ENCODE measurements around the gene CEACAM19.

CEACAM19 gene

GRCh38 chr19:44726465-44726864 lies 55.2 kb downstream of the CEACAM19 start:
- no peak overlapping the region for H3K4me3 ChIP-seq (ENCODE audit: low read length)
- no peak for TF ChIP-seq ZNF274 (IDR thresholded peaks at IDR 0.05; ENCODE audit: low read depth, low read length)

- TF ChIP-seq ZNF274 (IDR thresholded peaks at IDR 0.05; ENCODE audit: low read depth, low read length) = no peak
Observed at GRCh38 chr19:44728178-44728577, 56.9 kb downstream of the CEACAM19 start.

GRCh38 chr19:44729516-44730033 lies 58.3 kb downstream of the CEACAM19 start:
- H3K4me3 ChIP-seq (ENCODE audit: low read length) = no peak overlapping the region
- no peak for TF ChIP-seq ZNF274 (IDR thresholded peaks at IDR 0.05; ENCODE audit: low read depth, low read length)

More at GRCh38 chr19:44728178-44728577, 56.9 kb downstream of the CEACAM19 start:
- no peak overlapping the region for H3K4me3 ChIP-seq (ENCODE audit: low read length)

GRCh38 chr19:44731081-44731480 lies 59.8 kb downstream of the CEACAM19 start:
- H3K4me3 ChIP-seq (ENCODE audit: low read length) = no peak overlapping the region
- TF ChIP-seq ZNF274 (IDR thresholded peaks at IDR 0.05; ENCODE audit: low read depth, low read length) = no peak

- TF ChIP-seq ZNF274 (IDR thresholded peaks at IDR 0.05; ENCODE audit: low read depth, low read length) = no peak
- no peak overlapping the region for H3K4me3 ChIP-seq (ENCODE audit: low read length)
Observed at GRCh38 chr19:44731622-44732021, 60.3 kb downstream of the CEACAM19 start.

- no peak for TF ChIP-seq ZNF274 (IDR thresholded peaks at IDR 0.05; ENCODE audit: low read depth, low read length)
- no peak overlapping the region for H3K4me3 ChIP-seq (ENCODE audit: low read length)
Observed at GRCh38 chr19:44732235-44733014, 61.1 kb downstream of the CEACAM19 start.
